Neutrophil (primary cell): ENCODE data around the gene SNX12.
A peak's percentile ranks its signal among the peaks of the same experiment; 100 is the strongest.
"Not testable (repeated sequence)": the region's sequence is repeated elsewhere in the genome, so short reads cannot be mapped to it uniquely, and the experiment has no call there.

Experiments used
- H3K27ac ChIP-seq: fragments of 200-600 bp; sonication (generic); 2 replicates; pipeline ENCODE4 v1.5.1; 2016; ENCODE audit warnings: mild to moderate bottlenecking, moderate library complexity
- H3K27me3 ChIP-seq: fragments of 200-600 bp; sonication (generic); 2 replicates; pipeline ENCODE4 v1.6.0; 2016; ENCODE audit warnings: mild to moderate bottlenecking
- H3K36me3 ChIP-seq: fragments of 200-600 bp; sonication (generic); 2 replicates; pipeline ENCODE4 v1.5.1; 2017
- H3K4me1 ChIP-seq, 2 experiments: fragments of 200-600 bp in 1 of 2; sonication (generic) in 1 of 2; 1 replicate in 1 of 2; 2 replicates in 1 of 2; pipeline versions ENCODE4 v1.5.1 to v1.6.1; 2013 to 2016; ENCODE audit warnings: low read depth in 1 of 2, low read length in 1 of 2, mild to moderate bottlenecking in 1 of 2, moderate library complexity in 1 of 2; ENCODE audit not compliant: control insufficient read depth in 1 of 2, insufficient read depth in 1 of 2
- H3K4me3 ChIP-seq, 2 experiments: fragments of 200-600 bp in 1 of 2; sonication (generic) in 1 of 2; 1 replicate in 1 of 2; 2 replicates in 1 of 2; pipeline ENCODE4 v1.5.1; 2013 to 2016; ENCODE audit warnings: low read depth in 1 of 2, low read length in 1 of 2, mild to moderate bottlenecking in 1 of 2, moderate library complexity in 1 of 2
- H3K9me3 ChIP-seq: fragments of 200-600 bp; sonication (generic); 2 replicates; pipeline ENCODE4 v1.5.1; 2016
- TF ChIP-seq, protein P1 (sequence below): fragments of 200-600 bp; sonication (generic); IDR thresholded peaks from 2 replicates; pipeline ENCODE4 v1.5.1; 2016; ENCODE audit warnings: antibody characterized with exemption

Gene SNX12

DNA sequence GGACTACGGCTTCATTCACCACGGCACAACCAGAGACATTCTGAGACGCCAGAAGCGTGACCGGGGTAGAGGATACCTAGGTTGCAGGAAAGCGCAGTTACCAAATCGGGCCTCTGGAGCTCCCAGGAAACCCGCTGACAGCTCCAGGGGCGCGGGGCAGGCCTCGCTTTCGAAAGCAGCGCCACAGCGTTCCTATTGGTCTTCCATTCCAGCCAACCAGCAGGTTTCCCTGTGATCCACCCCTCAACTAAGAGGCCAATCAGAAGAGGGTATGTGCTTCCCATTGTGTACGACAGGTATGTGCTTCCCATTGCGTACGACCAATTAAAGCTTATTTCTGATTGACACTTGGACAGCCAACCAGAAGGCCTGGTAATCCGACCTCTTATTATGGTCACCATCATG is 14.9 kb downstream of the SNX12 start:
- Histone ChIP-seq H3K36me3 (no peaks in the 10 kb centered on the region), H3K9me3 (no peaks in the 10 kb centered on the region), H3K4me1 (peaks cover 22 to 32% of the 10 kb centered on the region in 2 experiments), H3K27ac (peak overlapping the region; percentile 71), H3K27me3 (no peaks in the 10 kb centered on the region), H3K4me3 (peak overlapping the region; percentile 47 to 59)
- TF ChIP-seq, protein P1, sequence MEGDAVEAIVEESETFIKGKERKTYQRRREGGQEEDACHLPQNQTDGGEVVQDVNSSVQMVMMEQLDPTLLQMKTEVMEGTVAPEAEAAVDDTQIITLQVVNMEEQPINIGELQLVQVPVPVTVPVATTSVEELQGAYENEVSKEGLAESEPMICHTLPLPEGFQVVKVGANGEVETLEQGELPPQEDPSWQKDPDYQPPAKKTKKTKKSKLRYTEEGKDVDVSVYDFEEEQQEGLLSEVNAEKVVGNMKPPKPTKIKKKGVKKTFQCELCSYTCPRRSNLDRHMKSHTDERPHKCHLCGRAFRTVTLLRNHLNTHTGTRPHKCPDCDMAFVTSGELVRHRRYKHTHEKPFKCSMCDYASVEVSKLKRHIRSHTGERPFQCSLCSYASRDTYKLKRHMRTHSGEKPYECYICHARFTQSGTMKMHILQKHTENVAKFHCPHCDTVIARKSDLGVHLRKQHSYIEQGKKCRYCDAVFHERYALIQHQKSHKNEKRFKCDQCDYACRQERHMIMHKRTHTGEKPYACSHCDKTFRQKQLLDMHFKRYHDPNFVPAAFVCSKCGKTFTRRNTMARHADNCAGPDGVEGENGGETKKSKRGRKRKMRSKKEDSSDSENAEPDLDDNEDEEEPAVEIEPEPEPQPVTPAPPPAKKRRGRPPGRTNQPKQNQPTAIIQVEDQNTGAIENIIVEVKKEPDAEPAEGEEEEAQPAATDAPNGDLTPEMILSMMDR = no peak

DNA sequence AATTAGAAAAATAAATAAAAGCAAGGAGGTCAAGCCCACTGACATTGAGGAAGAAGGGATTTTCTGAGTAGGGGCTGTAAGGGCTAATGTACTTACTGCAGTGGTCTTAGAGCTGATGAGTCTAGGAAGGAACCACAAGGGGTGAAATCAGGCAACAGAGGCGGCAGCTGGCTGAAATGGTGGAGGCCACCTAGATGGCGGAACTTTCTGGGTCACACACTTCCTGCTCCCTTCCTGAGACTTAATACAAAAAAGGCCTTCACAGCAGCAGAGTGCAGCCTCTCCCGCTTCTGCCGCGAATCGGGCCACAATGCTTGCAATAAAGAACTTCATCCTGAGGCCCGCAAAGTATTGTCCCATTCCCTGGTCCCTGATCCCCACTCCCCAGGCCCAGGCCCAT is 15.4 kb downstream of the SNX12 start:
- peaks cover 17 to 27% of the 10 kb centered on the region in 2 experiments for H3K4me1 ChIP-seq
- no peaks in the 10 kb centered on the region for H3K9me3 ChIP-seq
- H3K36me3 ChIP-seq = no peaks in the 10 kb centered on the region
- peak overlapping the region; percentile 47 to 59 for H3K4me3 ChIP-seq
- H3K27ac ChIP-seq = peak overlapping the region; percentile 71
- no peaks in the 10 kb centered on the region for H3K27me3 ChIP-seq
- TF ChIP-seq, protein P1 = no peak

DNA sequence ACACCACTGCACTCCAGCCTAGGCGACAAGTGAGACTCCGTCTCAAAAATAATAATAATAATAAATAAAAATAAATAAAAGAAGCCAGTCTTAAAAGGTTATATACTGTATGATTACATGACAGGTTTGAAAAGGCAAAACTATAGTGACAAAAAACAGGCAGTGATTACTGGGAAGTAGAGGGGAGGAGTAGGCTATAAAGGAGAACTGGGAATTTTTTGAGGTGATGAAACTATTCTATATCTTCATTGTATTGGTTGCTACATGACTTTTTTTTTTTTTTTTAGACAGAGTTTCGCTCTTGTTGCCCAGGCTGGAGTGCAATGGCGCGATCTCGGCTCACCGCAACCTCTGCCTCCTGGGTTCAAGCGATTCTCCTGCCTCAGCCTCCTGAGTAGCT is 20.2 kb downstream of the SNX12 start:
- not testable (repeated sequence) for H3K27ac ChIP-seq, H3K9me3 ChIP-seq, H3K36me3 ChIP-seq, H3K4me3 ChIP-seq, H3K27me3 ChIP-seq, H3K4me1 ChIP-seq

DNA sequence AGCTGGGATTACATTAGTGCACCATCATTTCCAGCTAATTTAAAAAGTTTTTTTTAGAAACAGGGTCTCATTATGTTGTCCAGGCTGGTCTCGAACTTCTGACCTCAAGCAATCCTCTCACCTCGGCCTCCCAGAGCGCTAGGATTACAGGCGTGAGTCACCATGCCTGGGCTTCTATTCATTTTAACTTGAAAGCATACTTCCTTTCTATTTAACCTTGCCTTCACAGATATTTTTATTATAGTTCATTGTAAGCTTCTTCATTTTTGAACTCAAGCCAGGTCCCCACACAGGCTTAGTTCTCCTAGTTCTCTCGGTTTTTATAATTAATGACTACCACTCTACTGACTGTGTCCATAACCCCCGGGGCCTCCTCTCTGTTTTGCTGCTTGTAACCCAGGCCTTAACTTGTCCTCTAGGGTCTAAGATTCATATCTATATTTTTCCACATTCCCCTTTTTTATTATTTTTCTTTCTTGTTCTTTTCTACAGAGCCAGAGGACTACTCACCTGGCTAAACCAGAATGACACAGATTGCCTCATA is 50.7 kb downstream of the SNX12 start:
- TF ChIP-seq, protein P1 = no peak
- H3K27ac ChIP-seq = no peak overlapping the region
- H3K36me3 ChIP-seq = no peaks in the 10 kb centered on the region
- H3K4me1 ChIP-seq = no peaks in the 10 kb centered on the region
- no peaks in the 10 kb centered on the region for H3K27me3 ChIP-seq
- no peaks in the 10 kb centered on the region for H3K9me3 ChIP-seq
- no peak overlapping the region for H3K4me3 ChIP-seq
